Thymus (tissue), 11 donors: ENCODE data around the gene CHURC1. TPM values are rescaled to one million over a fixed set of nuclear protein-coding genes. Genes with fewer than 3 reads are reported as not detected.
"Not testable (repeated sequence)": the region's sequence is repeated elsewhere in the genome, so short reads cannot be mapped to it uniquely, and the experiment has no call there.

Source experiments
- DNase-seq, 9 donors: peaks; one replicate each; pipeline ENCODE4 v3.0.0-alpha.2; 2013; ENCODE audit warnings: low spot score in 9 of 9, low read depth in 6 of 9, missing footprints in 1 of 9
- H3K27ac ChIP-seq, 2 donors: one replicate each; pipeline ENCODE4 v1.5.1; 2013; ENCODE audit warnings: control low read depth in 1 of 2, low read depth in 1 of 2, low read length in 1 of 2, mild to moderate bottlenecking in 1 of 2, moderate library complexity in 1 of 2
- H3K27me3 ChIP-seq, 2 donors: one replicate each; pipeline ENCODE4 v1.5.1; 2013; ENCODE audit warnings: low read length in 1 of 2; ENCODE audit not compliant: control insufficient read depth in 2 of 2, insufficient read depth in 1 of 2
- H3K36me3 ChIP-seq, 2 donors: one replicate each; pipeline ENCODE4 v1.5.1; 2013; ENCODE audit warnings: low read length in 1 of 2, mild to moderate bottlenecking in 1 of 2, moderate library complexity in 1 of 2; ENCODE audit not compliant: control insufficient read depth in 2 of 2, insufficient read depth in 2 of 2
- H3K4me1 ChIP-seq, 2 donors: one replicate each; pipeline ENCODE4 v1.5.1; 2013; ENCODE audit warnings: low read length in 2 of 2; ENCODE audit not compliant: control insufficient read depth in 2 of 2, insufficient read depth in 2 of 2
- H3K4me3 ChIP-seq, 2 donors: one replicate each; pipeline ENCODE4 v1.5.1; 2013; ENCODE audit warnings: low read length in 2 of 2, control low read depth in 1 of 2, mild to moderate bottlenecking in 1 of 2
- H3K9me3 ChIP-seq, 2 donors: one replicate each; pipeline ENCODE4 v1.5.1; 2013; ENCODE audit warnings: low read length in 1 of 2, mild to moderate bottlenecking in 1 of 2; ENCODE audit not compliant: control insufficient read depth in 2 of 2, insufficient read depth in 1 of 2
- WGBS: extraction: QIAGEN DNeasy Blood & Tissue Kit; methylation state at CpG from one replicate; pipeline ENCODE4 v1.1.7; 2013; 5-methylcytosine and 5-hydroxymethylcytosine counted together
- polyA plus RNA-seq: library from polyadenylated mRNA; stranded (reverse); fragments of 200-250 nt; gene quantifications from one replicate; pipeline ENCODE4 v1.2.3, GENCODE V29; 2013
- total RNA-seq: library from RNA; stranded (reverse); fragments of 120-200 nt; gene quantifications from one replicate; pipeline ENCODE4 v1.2.4, GENCODE V29; 2013
- donor health status: healthy.

CHURC1 gene
- total and polyA plus RNA-seq, 2 donors = 55.1 to 93.7 TPM

DNA sequence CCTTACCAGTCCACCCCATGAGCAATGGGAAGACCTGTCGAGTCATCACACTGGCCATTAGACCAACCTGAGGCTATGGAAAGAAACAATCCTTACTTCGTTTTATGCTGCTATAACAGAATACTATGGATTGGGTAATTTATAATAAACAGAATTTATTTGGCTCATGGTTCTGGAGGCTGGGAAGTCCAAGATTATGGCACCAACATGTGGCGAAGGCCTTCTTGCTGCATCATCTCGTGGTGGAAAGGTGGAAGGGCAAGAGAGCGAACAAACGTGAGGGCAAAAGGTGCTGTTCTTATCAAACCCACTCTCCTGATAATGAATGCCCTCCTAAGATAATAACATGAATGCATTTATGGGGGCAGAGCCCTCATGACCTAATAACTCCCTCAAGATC is 24.9 kb upstream of the CHURC1 start:
- H3K9me3 ChIP-seq = no peaks in the 10 kb centered on the region
- H3K27me3 ChIP-seq = peaks cover 0 to 18% of the 10 kb centered on the region in 2 donors
- DNase-seq = no peak
- H3K36me3 ChIP-seq = no peaks in the 10 kb centered on the region
- H3K27ac ChIP-seq = no peak overlapping the region
- H3K4me1 ChIP-seq = no peaks in the 10 kb centered on the region
- no peak overlapping the region for H3K4me3 ChIP-seq
- WGBS = 95% methylated on average over 6 of the region's 6 CpGs

- Histone ChIP-seq H3K27me3 (peaks cover 0 to 8% of the 10 kb centered on the region in 2 donors), H3K4me3 (no peak overlapping the region), H3K9me3 (no peaks in the 10 kb centered on the region), H3K36me3 (no peaks in the 10 kb centered on the region), H3K27ac (no peak overlapping the region), H3K4me1 (no peaks in the 10 kb centered on the region)
- WGBS = 97% methylated on average over 4 of the region's 4 CpGs
- DNase-seq = no peak
These were observed 22.9 kb upstream of the CHURC1 start for GRCh38 chr14:64891173-64891838.

- no peaks in the 10 kb centered on the region for H3K4me1 ChIP-seq
- H3K4me3 ChIP-seq = no peak overlapping the region
- H3K27ac ChIP-seq = no peak overlapping the region
- H3K9me3 ChIP-seq = no peaks in the 10 kb centered on the region
- WGBS = 50% methylated on average over 2 of the region's 2 CpGs
- DNase-seq = peak; percentile 29 to 83 (median 48)
- no peaks in the 10 kb centered on the region for H3K36me3 ChIP-seq
- peaks cover 0 to 6% of the 10 kb centered on the region in 2 donors for H3K27me3 ChIP-seq
These were observed 22.3 kb upstream of the CHURC1 start for GRCh38 chr14:64891839-64892375.

DNA sequence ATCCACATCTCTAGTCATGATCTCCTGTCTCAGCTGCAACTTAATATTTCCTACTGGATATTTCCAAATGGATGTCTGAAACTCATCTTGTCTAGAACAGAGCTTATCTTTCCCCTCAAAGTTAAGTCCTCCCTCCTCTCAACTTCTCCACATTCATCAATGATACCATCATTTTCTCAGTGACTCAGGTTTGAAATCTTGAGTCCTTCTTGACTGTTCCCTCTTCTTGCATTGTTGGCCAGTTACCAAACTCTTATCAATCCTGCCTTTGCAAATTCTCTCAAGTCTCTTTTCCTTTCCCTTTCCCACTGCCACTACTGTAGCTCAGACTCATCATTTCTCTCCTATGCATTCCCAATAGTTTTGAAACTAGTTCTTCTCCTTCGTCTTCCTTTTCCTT is 14.3 kb upstream of the CHURC1 start:
- no peak overlapping the region for H3K4me3 ChIP-seq
- no peak overlapping the region for H3K27ac ChIP-seq
- no peak for DNase-seq
- WGBS = 89% methylated on average over 1 of the region's 1 CpG
- H3K27me3 ChIP-seq = peaks cover 0 to 3% of the 10 kb centered on the region in 2 donors
- peaks cover 3 to 5% of the 10 kb centered on the region in 2 donors for H3K4me1 ChIP-seq
- no peaks in the 10 kb centered on the region for H3K9me3 ChIP-seq
- H3K36me3 ChIP-seq = no peaks in the 10 kb centered on the region

DNA sequence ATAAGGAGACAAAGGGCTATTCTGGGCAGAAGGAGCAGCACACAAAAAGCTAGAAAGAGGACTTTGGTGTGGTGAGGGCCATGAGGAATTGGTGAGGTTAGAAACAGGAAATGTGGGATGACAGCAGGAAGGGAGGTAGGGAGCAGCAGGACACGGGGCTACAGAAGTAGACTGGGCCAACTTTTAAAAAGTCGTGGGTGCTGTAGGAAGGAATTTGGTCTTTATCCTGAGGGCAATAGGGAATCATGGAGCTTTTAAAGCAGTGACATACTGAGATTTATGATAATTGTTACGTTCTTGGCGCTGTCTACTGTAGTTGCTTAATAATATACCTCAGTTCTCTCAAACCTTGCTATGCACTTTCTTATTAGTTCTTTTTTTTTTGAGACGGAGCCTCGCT is 8.2 kb upstream of the CHURC1 start:
- H3K4me3 ChIP-seq = no peak overlapping the region
- H3K9me3 ChIP-seq = no peaks in the 10 kb centered on the region
- peaks cover 0 to 4% of the 10 kb centered on the region in 2 donors for H3K27me3 ChIP-seq
- no peaks in the 10 kb centered on the region for H3K36me3 ChIP-seq
- 67% methylated on average over 6 of the region's 6 CpGs for WGBS
- DNase-seq = no peak
- H3K27ac ChIP-seq = no peak overlapping the region
- no peaks in the 10 kb centered on the region for H3K4me1 ChIP-seq

- no peak overlapping the region for H3K4me3 ChIP-seq
- peaks cover 7 to 10% of the 10 kb centered on the region in 2 donors for H3K4me1 ChIP-seq
- DNase-seq = no peak
- 59% methylated on average over 3 of the region's 3 CpGs for WGBS
- no peaks in the 10 kb centered on the region for H3K36me3 ChIP-seq
- no peaks in the 10 kb centered on the region for H3K9me3 ChIP-seq
- H3K27me3 ChIP-seq = peaks cover 0 to 4% of the 10 kb centered on the region in 2 donors
- no peak overlapping the region for H3K27ac ChIP-seq
These were observed 3.3 kb upstream of the CHURC1 start for GRCh38 chr14:64910847-64911495.

GRCh38 chr14:64912261-64912660 is 2.0 kb upstream of the CHURC1 start:
- 54% methylated on average over 1 of the region's 1 CpG for WGBS
- Histone ChIP-seq H3K36me3 (no peaks in the 10 kb centered on the region), H3K4me3 (no peak overlapping the region), H3K27me3 (peaks cover 0 to 2% of the 10 kb centered on the region in 2 donors), H3K27ac (no peak overlapping the region), H3K9me3 (no peaks in the 10 kb centered on the region), H3K4me1 (peaks cover 7 to 10% of the 10 kb centered on the region in 2 donors)
- DNase-seq = no peak

DNA sequence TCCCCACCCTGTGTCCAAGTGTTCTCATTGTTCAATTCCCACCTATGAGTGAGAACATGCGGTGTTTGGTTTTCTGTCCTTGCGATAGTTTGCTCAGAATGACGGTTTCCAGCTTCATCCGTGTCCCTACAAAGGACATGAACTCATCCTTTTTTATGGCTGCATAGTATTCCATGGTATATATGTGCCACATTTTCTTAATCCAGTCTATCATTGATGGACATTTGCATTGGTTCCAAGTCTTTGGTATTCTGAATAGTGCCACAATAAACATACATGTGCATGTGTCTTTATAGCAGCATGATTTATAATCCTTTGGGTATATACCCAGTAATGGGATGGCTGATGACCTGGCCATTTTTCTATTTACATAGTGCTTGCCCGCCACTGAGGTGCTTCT is 778 bp upstream of the CHURC1 start:
- H3K4me1 ChIP-seq = peaks cover 7 to 10% of the 10 kb centered on the region in 2 donors
- H3K4me3 ChIP-seq, H3K9me3 ChIP-seq, H3K27me3 ChIP-seq, DNase-seq, H3K36me3 ChIP-seq, H3K27ac ChIP-seq: not testable (repeated sequence)
- 55% methylated on average over 4 of the region's 5 CpGs for WGBS

DNA sequence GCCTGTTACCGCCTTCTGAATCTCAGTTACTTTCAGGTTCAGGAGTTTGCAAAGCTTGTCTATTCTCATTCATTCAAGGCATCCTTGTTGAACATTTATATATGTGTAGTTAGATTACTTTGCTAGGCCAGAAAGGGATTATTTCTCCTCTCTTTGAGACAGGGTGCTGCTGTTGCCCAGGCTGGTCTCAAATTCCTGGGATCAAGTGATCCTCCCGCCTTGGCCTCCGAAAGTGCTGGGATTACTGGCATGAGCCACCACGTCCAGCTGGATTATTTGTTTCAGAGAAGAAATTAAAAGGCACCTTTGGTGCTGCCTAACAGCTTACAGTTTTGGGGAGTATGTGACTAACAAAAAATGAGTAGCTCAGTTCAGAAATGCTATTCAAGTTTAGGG is 772 bp downstream of the CHURC1 start:
- no peak for DNase-seq
- 63% methylated on average over 4 of the region's 4 CpGs for WGBS
- no peaks in the 10 kb centered on the region for H3K9me3 ChIP-seq
- no peaks in the 10 kb centered on the region for H3K27me3 ChIP-seq
- peak overlapping the region; percentile 81 to 85 for H3K4me3 ChIP-seq
- peaks cover 7 to 10% of the 10 kb centered on the region in 2 donors for H3K4me1 ChIP-seq
- H3K36me3 ChIP-seq = peaks cover 0 to 3% of the 10 kb centered on the region in 2 donors
- peak overlapping the region; percentile 25 to 89 for H3K27ac ChIP-seq
